ENCODE results near the gene PRICKLE1.
A peak's percentile ranks its signal among the peaks of the same experiment; 100 is the strongest.

The PRICKLE1 gene

GRCh38 chr12:42486407-42486806 lies 103.1 kb downstream of the PRICKLE1 start:
- no peak for DNase-seq

DNA sequence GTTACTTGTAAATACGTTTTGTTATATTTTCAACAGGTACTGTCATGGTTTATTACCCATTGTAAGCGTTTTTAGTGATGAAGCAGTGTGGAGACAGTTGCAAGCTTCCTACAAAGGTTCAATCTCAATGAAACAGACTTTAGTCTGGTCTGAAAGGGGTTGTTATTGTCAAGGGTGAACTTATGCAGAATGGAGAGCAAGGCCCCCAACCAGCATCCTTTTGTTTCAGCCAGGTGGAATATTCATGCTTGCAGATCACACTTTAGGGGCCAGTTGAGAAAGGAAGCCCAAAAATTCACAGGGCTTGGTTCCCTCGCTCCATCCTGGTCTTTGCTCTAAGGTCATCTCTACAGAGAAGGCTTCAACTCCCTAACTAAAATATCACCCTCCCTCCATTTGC lies 103.7 kb downstream of the PRICKLE1 start:
- DNase-seq: no peak

DNA sequence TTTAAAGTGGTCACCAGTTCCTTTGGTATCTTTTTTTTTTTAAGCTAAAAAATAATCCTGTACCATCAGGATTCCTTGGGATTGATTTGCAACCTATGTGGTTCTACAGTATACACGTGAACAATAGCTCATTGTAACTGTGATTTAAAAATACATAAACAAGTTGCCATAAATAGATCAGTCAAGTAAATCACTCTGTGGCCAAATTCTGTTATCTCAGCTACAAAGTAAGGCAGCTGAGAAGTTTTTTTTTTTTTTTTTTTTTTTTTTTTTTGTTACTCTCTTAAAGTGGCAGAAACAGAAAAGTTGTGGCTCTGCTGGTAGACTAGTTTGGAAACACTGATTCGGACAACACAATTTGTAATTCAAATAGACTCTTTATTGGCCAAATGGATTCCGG lies 104.5 kb downstream of the PRICKLE1 start:
- no peak for DNase-seq

- DNase-seq: no peak
Observed at GRCh38 chr12:42483521-42483790, 106.1 kb downstream of the PRICKLE1 start.

DNA sequence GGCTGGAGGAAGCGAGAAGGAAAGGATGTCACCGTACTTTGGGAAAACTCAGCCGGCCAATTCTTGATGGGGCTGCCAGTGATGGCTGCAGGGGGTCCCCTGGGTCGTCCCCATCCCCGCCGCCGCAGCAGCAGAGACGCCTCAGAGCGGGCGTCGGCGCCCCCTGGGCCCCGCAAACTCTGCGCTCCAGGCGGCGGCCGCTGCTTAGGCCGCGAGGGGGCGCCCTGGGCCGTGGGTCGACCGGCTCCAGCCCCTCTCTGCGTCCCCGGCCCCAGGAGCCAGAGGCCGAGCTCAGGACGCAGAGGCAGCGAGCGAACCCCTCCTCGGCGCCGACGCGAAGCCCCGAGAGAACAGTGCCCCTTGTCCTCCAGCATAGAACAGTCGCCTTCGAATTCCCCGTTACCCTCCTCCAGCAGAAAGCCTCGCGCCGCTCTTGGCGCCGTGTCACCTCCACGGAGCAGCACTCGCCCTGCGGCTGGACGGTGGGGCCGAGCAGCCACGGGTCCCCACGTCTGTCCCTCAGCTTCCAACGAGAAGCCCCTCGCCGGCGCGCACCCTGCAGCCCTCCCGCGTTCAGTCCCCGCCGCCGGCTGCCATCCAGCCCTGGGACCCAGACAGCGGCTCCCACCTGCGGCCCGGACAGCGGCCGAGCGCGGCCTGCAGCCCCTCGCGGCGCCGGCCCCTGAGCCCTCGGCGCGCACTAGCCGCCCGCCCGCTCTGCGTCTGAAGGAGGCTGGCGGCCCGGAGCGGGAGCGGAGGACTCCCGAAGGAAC lies 106.6 kb downstream of the PRICKLE1 start:
- peak; percentile 27 for DNase-seq

DNA sequence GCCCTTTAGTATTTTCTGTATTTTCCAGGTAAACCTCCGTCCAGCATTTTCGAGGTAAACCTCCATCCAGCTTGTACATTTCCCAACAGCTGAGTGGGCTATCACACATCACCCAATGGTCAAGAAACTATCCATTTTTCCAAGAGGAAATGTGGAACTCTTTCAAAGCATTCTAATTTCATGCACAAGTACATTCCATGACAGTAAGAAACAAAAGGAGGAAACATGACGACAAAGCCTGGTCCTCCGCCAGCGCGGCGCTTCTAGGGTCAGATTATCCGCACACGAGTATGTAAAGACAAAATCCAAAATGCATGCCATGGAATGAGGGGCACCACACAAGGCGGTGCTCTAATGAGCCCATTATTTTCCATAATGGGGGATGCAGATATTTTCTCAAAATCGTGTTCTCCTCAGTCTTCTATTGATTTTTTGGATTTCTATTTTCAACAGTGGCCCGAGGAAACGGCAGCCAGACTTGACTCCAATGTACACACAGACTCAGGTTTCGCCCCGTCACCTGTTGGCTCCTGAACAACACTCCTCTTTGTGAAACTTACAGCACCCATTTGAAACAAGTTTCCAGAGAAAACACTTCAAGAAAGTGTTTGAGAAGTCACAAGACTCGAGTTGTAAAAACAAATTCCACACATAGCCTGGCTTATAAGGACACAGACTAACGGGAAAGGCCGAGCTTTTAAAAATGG lies 107.4 kb downstream of the PRICKLE1 start:
- DNase-seq: no peak

GRCh38 chr12:42481368-42481767 lies 108.2 kb downstream of the PRICKLE1 start:
- DNase-seq: no peak

GRCh38 chr12:42477941-42478340 lies 111.6 kb downstream of the PRICKLE1 start:
- DNase-seq: no peak

DNA sequence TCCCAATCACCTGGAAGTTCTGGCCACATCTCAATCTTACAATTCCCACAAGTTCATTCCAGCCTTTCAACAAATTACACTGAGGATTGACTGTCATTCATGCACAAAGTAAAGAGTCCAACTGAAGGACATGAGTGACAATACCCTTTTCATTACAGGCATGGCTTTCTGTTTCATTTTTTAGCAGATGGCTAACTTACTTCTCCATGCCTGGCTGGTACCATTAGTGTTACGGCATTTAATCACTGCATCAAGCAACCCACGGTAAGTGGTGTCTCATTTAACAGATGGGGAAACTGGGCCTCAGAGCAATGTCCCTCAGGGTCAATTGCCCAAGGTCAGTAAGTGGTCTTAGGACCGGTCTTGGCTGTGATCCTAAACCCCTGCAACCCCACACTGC lies 114.4 kb downstream of the PRICKLE1 start:
- no peak for DNase-seq

- no peak for DNase-seq
Observed at GRCh38 chr12:42474391-42474790, 115.2 kb downstream of the PRICKLE1 start.

DNA sequence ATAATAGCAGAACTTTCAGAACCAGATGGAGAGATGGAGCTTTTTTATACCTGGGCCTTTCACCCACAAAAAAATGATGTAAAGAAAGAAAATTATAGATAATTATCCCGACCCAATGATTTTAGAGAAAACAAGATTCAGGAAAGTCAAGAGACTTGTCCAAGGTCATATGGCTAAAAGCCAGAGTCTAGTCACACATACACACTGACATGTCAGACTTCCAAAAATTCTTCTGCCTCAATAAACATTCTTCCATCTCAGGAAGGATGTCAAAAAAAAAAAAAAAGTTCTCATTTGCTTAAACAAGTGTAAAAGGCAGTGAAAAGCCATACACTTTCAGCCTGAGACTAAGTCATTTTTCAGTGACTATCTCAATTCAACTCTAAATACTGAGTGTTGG lies 116.0 kb downstream of the PRICKLE1 start:
- no peak for DNase-seq

DNA sequence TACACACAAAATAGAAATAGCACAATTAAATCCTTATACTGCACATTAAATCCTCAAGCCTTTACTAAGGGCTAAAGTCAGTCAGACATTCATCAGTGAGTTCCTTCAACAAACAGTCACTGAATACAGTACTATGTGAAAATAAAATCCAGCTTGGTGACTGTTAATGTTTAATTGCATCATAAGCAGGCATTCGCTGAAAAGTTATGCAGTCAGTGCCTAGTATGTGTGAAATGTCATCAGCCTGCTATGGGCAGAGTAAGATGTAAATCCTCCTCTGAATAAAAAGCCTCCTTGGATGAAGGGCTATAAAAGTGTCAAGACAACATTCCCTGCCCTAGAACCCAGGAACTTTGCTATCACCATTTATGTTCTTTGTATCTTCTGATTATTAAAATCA lies 116.4 kb downstream of the PRICKLE1 start:
- DNase-seq: no peak

DNA sequence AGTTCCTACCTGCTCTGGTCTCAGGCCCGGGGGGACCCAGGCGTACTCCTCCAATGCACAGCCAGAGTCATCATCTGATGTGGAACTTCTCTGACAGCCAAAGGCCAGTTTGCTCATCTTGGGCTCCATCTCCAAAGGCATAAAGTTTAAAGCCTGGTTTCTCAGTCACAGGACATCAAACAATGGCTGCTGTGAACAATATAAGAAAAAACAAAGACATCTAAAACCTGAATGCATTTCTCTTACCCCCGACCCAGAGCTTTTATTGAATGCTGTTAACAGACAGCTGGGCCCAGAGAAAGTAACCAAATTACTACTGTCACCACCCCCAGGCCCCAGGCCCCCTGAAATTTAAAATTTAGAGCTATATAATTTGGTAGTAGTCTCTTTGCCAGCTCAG lies 117.2 kb downstream of the PRICKLE1 start:
- no peak for DNase-seq

GRCh38 chr12:42469355-42470175 lies 120.0 kb downstream of the PRICKLE1 start:
- no peak for DNase-seq

DNA sequence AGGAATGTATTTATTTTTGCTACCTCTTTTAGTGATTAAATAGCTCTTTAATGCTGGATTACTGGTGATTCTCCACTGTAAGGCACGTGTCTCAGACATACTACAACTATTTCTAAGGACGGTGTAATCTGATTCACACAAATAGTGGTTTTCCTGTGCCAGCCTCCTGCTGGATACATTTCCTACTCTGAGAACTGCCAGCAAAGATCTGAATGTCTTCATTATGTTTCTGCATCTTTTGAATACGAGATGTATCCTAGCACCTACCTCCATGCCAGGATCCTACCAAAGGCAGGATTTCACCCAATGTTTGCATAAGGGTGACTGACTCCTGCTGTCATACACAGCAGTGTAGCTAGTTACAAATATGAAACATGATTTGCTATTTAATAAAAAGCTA lies 120.6 kb downstream of the PRICKLE1 start:
- no peak for DNase-seq

DNA sequence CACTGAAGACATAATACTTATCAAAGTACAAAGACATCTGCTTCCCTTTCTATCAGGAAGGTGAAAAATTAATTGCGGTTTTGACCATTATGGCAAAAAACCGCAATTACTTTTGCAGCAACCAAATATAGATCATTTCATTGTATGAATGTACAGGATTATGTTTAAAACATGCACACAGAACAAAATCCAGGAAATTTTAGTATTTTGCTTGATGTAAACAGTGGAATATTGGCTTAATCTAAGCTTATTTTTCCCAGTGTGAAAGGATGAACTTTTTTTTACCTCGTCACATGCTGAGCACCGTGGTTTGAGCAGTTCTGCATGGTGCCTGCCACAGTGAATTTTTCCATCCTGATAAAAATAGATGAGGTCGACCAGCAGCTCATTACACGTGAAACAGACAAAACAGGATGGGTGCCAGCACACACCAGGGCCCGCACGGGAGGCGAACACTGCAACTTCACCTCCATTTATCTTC lies 121.2 kb downstream of the PRICKLE1 start:
- DNase-seq: no peak

DNA sequence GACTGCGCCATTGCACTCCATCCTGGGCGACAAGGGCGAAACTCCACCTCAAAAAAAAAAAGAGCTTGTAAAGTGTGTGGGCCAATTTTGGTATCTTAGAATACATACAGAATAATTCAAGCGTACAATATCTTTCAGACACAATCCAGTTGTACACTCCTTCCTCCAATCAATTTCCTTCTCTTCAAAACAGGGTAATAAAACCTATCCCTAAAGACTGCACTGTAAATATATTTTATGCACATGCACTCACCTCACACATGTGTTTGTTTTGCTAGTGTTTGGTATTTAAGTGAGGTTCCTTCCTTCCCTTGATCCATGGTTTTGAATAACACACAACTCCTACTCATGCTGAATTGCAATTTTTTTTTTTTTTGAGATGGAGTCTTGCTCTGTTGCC lies 125.9 kb downstream of the PRICKLE1 start:
- no peak for DNase-seq

- DNase-seq: no peak
Observed at GRCh38 chr12:42462486-42462885, 127.1 kb downstream of the PRICKLE1 start.

GRCh38 chr12:42459336-42459847 lies 130.2 kb downstream of the PRICKLE1 start:
- DNase-seq: no peak

- DNase-seq: no peak
Observed at GRCh38 chr12:42458575-42458974, 131.0 kb downstream of the PRICKLE1 start.

GRCh38 chr12:42450248-42450647 lies 139.3 kb downstream of the PRICKLE1 start:
- DNase-seq: no peak

DNA sequence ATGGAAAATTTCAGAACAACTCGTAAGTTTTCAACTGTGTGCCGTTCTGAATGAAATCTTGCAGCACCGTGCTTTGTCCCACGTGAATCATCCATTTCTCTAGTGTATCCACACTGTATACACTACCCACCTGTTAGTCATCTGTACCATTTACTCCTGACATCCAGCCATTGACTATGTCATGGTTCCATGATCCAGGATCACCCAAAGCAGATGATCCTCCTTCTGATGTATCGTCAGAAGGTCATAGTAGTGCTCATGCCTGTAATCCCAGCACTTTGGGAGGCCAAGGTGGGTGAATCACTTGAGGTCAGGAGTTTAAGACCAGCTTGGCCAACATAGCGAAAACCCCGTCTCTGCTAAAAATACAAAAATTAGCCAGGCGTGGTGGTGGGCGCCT lies 140.7 kb downstream of the PRICKLE1 start:
- no peak for DNase-seq

- DNase-seq: no peak
Observed at GRCh38 chr12:42447371-42447786, 142.2 kb downstream of the PRICKLE1 start.

GRCh38 chr12:42446761-42447160 lies 142.8 kb downstream of the PRICKLE1 start:
- DNase-seq: no peak
